Activated CD8-positive, alpha-beta T cell treated with anti-CD3 and anti-CD28 coated beads for 36 hours (primary cell): ENCODE results near the gene TRAPPC5. TPM values are rescaled to one million over a fixed set of nuclear protein-coding genes. Genes with fewer than 3 reads are reported as not detected.

Experiments used
- ATAC-seq: fragments of 200-7000 bp; cut with Tn5 transposase; one replicate; pipeline ENCODE4 v1.10.0; 2021; ENCODE audit warnings: mild to moderate bottlenecking, moderate library complexity
- CTCF ChIA-PET: fragments of 350-600 bp; sonication (Branson Sonifier 250); formaldehyde crosslinking; loops from one replicate; lab custom pipeline; 2021; ENCODE audit warnings: antibody characterized with exemption; lab: Charles Lee
- POLR2A ChIA-PET: fragments of 350-600 bp; sonication (Branson Sonifier 250); formaldehyde crosslinking; loops from one replicate; lab custom pipeline; 2021; ENCODE audit warnings: antibody characterized with exemption; lab: Charles Lee
- DNase-seq: peaks from one replicate; pipeline ENCODE4 v3.0.0-alpha.2; 2020
- H3K27ac Mint-ChIP-seq: one replicate; pipeline ENCODE4 v1.8.0; 2021; ENCODE audit warnings: mild to moderate bottlenecking, mixed read lengths
- H3K27me3 Mint-ChIP-seq: one replicate; pipeline ENCODE4 v1.8.0; 2021; ENCODE audit warnings: mixed read lengths
- H3K36me3 Mint-ChIP-seq: one replicate; pipeline ENCODE4 v1.8.0; 2021; ENCODE audit warnings: low read depth, mixed read lengths
- H3K4me1 Mint-ChIP-seq: one replicate; pipeline ENCODE4 v1.8.0; 2021; ENCODE audit warnings: low read depth, mixed read lengths
- H3K4me3 Mint-ChIP-seq: one replicate; pipeline ENCODE4 v1.8.0; 2021; ENCODE audit warnings: mild to moderate bottlenecking, moderate library complexity, mixed read lengths
- H3K9me3 Mint-ChIP-seq: one replicate; pipeline ENCODE4 v1.8.0; 2021; ENCODE audit warnings: mixed read lengths
- CTCF ChIP-seq: fragments of 200-600 bp; IDR thresholded peaks from one replicate; pipeline ENCODE4 v1.8.0; 2022; ENCODE audit warnings: antibody characterized with exemption, mild to moderate bottlenecking
- intact Hi-C: fragments of 100-400 bp; cut with micrococcal nuclease; formaldehyde crosslinking; loops from one replicate; pipeline ENCODE4 v1.10.0; 2022
- total RNA-seq, 2 experiments: library from RNA; stranded (reverse); gene quantifications; one replicate each; pipeline ENCODE4 v1.2.3, GENCODE V29; 2021

The TRAPPC5 gene
- total RNA-seq, 2 experiments from 2014 or later, result 85.0 to 85.9 TPM

- ChIA-PET CTCF (interaction anchor here (1.8 to 2.3 kb wide), 2 partner anchors 26 to 41 kb away, joined by 3 to 15 read pairs; partner anchors contain the start of gene TRAPPC5), POLR2A (no interaction called here)
- peaks cover 39% of the 10 kb centered on the region for H3K4me1 Mint-ChIP-seq
- peaks cover 1% of the 10 kb centered on the region for H3K36me3 Mint-ChIP-seq
- H3K27ac Mint-ChIP-seq, result peak overlapping the region; percentile 87
- intact Hi-C loops, result loop anchor here (10.0 kb wide), 1 partner anchor 68 kb away; no protein-coding TSS in a partner anchor
- no peak for ATAC-seq
- DNase-seq, result no peak
- H3K27me3 Mint-ChIP-seq, result no peaks in the 10 kb centered on the region
- H3K4me3 Mint-ChIP-seq, result no peak overlapping the region
- no peak for TF ChIP-seq CTCF
- no peaks in the 10 kb centered on the region for H3K9me3 Mint-ChIP-seq
These were observed 26.4 kb downstream of the TRAPPC5 start for GRCh38 chr19:7706955-7707456.

DNA sequence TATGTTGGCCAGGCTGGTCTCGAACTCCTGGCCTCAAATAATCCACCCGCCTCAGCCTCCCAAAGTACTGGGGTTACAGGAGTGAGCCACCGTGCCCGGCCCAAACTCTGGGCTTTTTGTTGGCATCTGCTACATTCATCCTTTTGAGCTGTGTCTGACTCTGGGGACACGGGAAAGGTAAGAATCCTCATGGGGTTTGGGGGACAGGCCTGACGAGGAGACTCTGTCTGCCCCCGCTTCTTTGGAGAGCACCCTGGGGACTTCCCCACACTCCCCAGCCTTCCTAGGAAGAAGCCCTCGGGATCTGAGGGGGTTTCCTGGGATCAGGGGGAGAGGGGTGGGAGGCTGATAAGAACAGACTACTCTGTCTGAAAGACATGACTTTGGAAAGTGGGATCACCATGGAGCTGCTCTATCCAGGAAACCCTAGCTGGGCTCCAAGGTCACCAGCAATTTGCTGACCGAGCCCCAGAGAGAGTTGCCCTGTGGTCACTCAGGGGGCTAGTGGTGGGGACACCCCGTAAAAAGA is 29.4 kb downstream of the TRAPPC5 start:
- ChIA-PET POLR2A (no interaction called here), CTCF (no interaction called here)
- Mint-ChIP-seq H3K27ac (no peak overlapping the region), H3K36me3 (peaks cover 1% of the 10 kb centered on the region), H3K4me1 (peaks cover 32% of the 10 kb centered on the region), H3K27me3 (no peaks in the 10 kb centered on the region), H3K9me3 (no peaks in the 10 kb centered on the region), H3K4me3 (no peak overlapping the region)
- no peak for TF ChIP-seq CTCF
- DNase-seq, result no peak
- intact Hi-C loops, result loop anchor here (10.0 kb wide), 1 partner anchor 65 kb away; no protein-coding TSS in a partner anchor
- no peak for ATAC-seq

DNA sequence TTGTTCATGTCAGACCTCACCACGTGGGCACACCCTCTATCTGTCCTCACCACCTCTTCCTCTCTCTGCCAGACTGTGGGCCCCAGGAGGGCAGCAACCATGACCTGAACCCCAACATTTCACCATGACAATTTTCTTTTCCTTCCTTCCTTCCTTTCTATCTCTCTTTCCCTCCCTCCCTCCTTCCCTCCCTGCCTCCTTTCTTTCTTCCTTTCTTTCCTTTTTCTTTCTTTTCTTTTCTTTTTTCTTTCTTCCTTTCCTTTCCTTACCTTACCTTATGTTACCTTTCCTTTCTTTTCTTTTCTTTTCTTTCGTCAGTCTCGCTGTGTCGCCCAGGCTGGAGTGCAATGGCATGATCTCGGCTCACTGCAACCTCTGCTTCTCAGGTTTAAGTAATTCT is 30.0 kb downstream of the TRAPPC5 start:
- ChIA-PET POLR2A (no interaction called here), CTCF (no interaction called here)
- DNase-seq (no peak), ATAC-seq (no peak)
- H3K36me3 Mint-ChIP-seq, result peaks cover 1% of the 10 kb centered on the region
- no peaks in the 10 kb centered on the region for H3K27me3 Mint-ChIP-seq
- no peak overlapping the region for H3K27ac Mint-ChIP-seq
- TF ChIP-seq CTCF, result no peak
- intact Hi-C loops, result no loop called here
- peaks cover 25% of the 10 kb centered on the region for H3K4me1 Mint-ChIP-seq
- no peak overlapping the region for H3K4me3 Mint-ChIP-seq
- H3K9me3 Mint-ChIP-seq, result no peaks in the 10 kb centered on the region

DNA sequence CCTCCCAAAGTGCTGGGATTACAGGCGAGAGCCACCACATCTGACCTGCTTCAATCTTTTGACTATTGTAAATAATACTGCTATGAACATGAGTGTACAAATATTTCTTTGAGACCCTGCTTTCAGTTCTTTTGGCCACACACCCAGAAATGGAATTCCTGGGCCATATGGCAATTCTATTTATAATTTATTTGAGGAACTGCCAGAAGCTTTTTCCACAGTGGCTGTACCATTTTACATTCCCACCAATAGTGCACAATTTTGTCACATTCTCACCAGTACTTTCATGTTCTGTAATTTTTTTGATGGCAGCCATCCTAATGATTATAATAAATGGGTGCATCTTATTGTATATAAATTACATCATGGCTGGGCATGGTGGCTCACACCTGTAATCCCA is 35.0 kb downstream of the TRAPPC5 start:
- POLR2A ChIA-PET, result no interaction called here
- DNase-seq (no peak), ATAC-seq (no peak)
- H3K36me3 Mint-ChIP-seq, result no peaks in the 10 kb centered on the region
- intact Hi-C loops, result no loop called here
- H3K27ac Mint-ChIP-seq, result no peak overlapping the region
- CTCF ChIA-PET, result no interaction called here
- no peaks in the 10 kb centered on the region for H3K27me3 Mint-ChIP-seq
- TF ChIP-seq CTCF, result no peak
- no peak overlapping the region for H3K4me3 Mint-ChIP-seq
- H3K9me3 Mint-ChIP-seq, result peaks cover 7% of the 10 kb centered on the region
- H3K4me1 Mint-ChIP-seq, result peaks cover 16% of the 10 kb centered on the region

GRCh38 chr19:7716762-7717161 is 36.1 kb downstream of the TRAPPC5 start:
- no peak for TF ChIP-seq CTCF
- ChIA-PET CTCF (no interaction called here), POLR2A (interaction anchor here (1.0 kb wide), 1 partner anchor 31 kb away, joined by 3 read pairs; the partner anchor contains the start of gene CD209)
- intact Hi-C loops, result no loop called here
- H3K36me3 Mint-ChIP-seq, result no peaks in the 10 kb centered on the region
- H3K27ac Mint-ChIP-seq, result no peak overlapping the region
- peaks cover 16% of the 10 kb centered on the region for H3K4me1 Mint-ChIP-seq
- H3K27me3 Mint-ChIP-seq, result no peaks in the 10 kb centered on the region
- ATAC-seq (no peak), DNase-seq (no peak)
- H3K4me3 Mint-ChIP-seq, result no peak overlapping the region
- peaks cover 7% of the 10 kb centered on the region for H3K9me3 Mint-ChIP-seq
